ENCODE results near the gene CPO. TPM values are rescaled to one million over a fixed set of nuclear protein-coding genes. Genes with fewer than 3 reads are reported as not detected.

Gene CPO
- total RNA-seq, 1 donor from 2014 or later = not detected

DNA sequence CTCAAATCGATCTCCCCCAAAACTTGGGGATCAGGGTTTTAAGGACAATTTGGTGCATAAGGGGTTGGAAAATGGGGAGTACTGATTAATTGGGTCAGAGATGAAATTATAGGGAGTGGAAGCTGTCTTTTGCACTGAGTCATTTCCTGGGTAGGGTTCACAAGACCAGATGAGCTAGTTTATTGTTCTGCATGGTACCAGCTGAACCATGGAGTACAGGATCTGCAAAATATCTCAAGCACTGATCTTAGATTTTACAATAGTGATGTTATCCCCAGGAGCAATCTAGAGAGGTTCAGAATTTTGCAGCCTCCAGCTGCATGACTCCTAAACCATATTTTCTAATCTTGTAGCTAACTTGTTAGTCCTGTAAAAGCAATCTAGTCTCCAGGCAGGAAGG is 73.1 kb downstream of the CPO start:
- DNase-seq (ENCODE audit: extremely low read depth, low read depth, low spot score) = no peak

DNA sequence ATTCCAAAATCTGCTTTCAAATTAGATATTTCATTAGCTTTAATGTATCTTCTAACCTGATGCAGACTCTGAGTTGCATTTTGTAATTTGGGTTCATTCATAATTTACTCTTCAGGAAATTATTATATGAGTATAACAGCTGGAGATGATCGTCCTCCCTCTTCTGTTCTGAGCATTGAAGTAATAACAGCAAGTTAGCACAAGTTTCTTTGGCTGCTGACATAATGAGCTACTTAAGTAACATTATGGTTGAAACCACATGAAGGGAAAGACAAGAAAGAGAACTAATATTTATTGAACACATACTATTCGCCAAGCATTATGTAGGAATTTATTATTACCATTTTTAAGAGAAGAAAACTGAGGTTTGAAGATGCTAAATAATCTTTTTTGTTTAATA is 75.1 kb downstream of the CPO start:
- no peak for DNase-seq (ENCODE audit: extremely low read depth, low read depth, low spot score)

DNA sequence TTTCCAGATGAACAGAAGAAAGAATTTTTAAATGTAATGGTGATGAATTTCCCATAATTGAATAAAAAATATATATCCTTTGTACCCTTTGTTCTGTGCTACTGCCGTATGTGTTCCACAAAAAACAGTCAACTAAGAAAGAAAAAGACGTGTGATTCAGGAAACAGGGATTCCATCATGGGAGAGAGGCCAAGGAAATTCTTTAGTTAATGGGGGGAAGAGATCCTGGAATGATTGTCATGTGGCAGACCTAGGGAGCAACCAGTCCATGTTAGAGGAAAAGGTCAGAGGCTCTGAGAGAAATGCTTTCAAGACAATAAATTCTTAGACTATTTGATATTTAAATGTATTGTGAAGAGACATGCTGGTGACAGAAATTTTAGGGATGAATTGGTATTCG is 76.6 kb downstream of the CPO start:
- no peak for DNase-seq (ENCODE audit: extremely low read depth, low read depth, low spot score)

Other genes starting within 250 kb of the CPO start
- not detected in 2 replicates for gene DYTN, start 221.1 kb upstream of the CPO start, total RNA-seq
- gene MDH1B, start 174.2 kb upstream of the CPO start, total RNA-seq = 0.12 and 0.29 TPM in 2 replicates
- 22.7 and 24.8 TPM in 2 replicates for gene FASTKD2, start 173.9 kb upstream of the CPO start, total RNA-seq
- 24.2 and 30.6 TPM in 2 replicates for gene KLF7, start 226.4 kb downstream of the CPO start, total RNA-seq

Data from glomerular endothelial cell (primary cell).